SU-DHL-6 (cell line): ENCODE measurements around the gene ANKRD42.

ENCODE experiments used
- H2AFZ ChIP-seq: fragments of 200-600 bp; sonication (generic); 2 replicates; pipeline ENCODE4 v1.6.1; 2014; ENCODE audit warnings: low read depth, mild to moderate bottlenecking, moderate library complexity, mixed read lengths, antibody characterized with exemption, low read length; ENCODE audit not compliant: severe bottlenecking
- H3F3A ChIP-seq: fragments of 200-600 bp; shearing (Covaris generic); 2 replicates; pipeline ENCODE4 v1.6.0; 2016; ENCODE audit warnings: antibody characterized with exemption, mild to moderate bottlenecking; ENCODE audit not compliant: insufficient read depth
- H3K27ac ChIP-seq: fragments of 200-600 bp; sonication (generic); 2 replicates; pipeline ENCODE4 v1.5.1; 2016; ENCODE audit warnings: low read depth, mild to moderate bottlenecking, low read length, moderate library complexity, mixed read lengths
- H3K27me3 ChIP-seq: fragments of 200-600 bp; sonication (generic), shearing (Covaris generic); 2 replicates; pipeline ENCODE4 v1.6.0; 2014; ENCODE audit warnings: mild to moderate bottlenecking, low read length
- H3K36me3 ChIP-seq: fragments of 200-600 bp; sonication (generic); 2 replicates; pipeline ENCODE4 v1.6.1; 2014; ENCODE audit warnings: mild to moderate bottlenecking, low read length, mixed read lengths
- H3K4me2 ChIP-seq: fragments of 300-600, 200-600 bp; shearing (Covaris generic), sonication (generic); 2 replicates; pipeline ENCODE4 v1.6.0; 2014; ENCODE audit warnings: low read length, low read depth, mild to moderate bottlenecking; ENCODE audit not compliant: poor library complexity, severe bottlenecking
- H3K4me3 ChIP-seq: fragments of 200-600 bp; sonication (generic); 2 replicates; pipeline ENCODE4 v1.5.1; 2014; ENCODE audit warnings: antibody characterized with exemption, low read length, mild to moderate bottlenecking, mixed read lengths; ENCODE audit not compliant: insufficient read depth, poor library complexity, severe bottlenecking
- H3K79me2 ChIP-seq: fragments of 200-600 bp; sonication (generic); 2 replicates; pipeline ENCODE4 v1.6.1; 2014; ENCODE audit warnings: mild to moderate bottlenecking, low read length, moderate library complexity; ENCODE audit not compliant: insufficient read depth
- H3K9ac ChIP-seq: fragments of 200-600 bp; sonication (generic); 2 replicates; pipeline ENCODE4 v1.7.0; 2014; ENCODE audit warnings: mild to moderate bottlenecking, low read length
- H3K9me2 ChIP-seq: fragments of 200-600 bp; sonication (generic); replicated peaks from 2 replicates; pipeline ENCODE4 v1.6.1; 2014; ENCODE audit warnings: low read length; ENCODE audit not compliant: insufficient read depth
- H3K9me3 ChIP-seq: fragments of 200-600 bp; sonication (generic); 2 replicates; pipeline ENCODE4 v1.6.1; 2014; ENCODE audit warnings: low read length, mixed read lengths; ENCODE audit not compliant: insufficient read depth
- H4K20me1 ChIP-seq: fragments of 200-600 bp; sonication (generic); 2 replicates; pipeline ENCODE4 v1.6.1; 2014; ENCODE audit warnings: low read depth, mild to moderate bottlenecking, antibody characterized with exemption, low read length, moderate library complexity, mixed read lengths
- EZH2phosphoT487 ChIP-seq: fragments of 200-600 bp; sonication (generic), shearing (Covaris generic); conservative IDR thresholded peaks from 2 replicates; pipeline ENCODE4 v1.6.1; 2018; ENCODE audit warnings: mild to moderate bottlenecking, antibody characterized with exemption, low read length, moderate library complexity, mixed read lengths
- TF ChIP-seq, protein P1 (sequence below): fragments of 200-600 bp; sonication (generic); IDR thresholded peaks from one replicate; pipeline ENCODE4 v1.5.1; 2017; ENCODE audit warnings: antibody characterized with exemption, mild to moderate bottlenecking, low read length, moderate library complexity; ENCODE audit not compliant: insufficient read depth, poor library complexity, severe bottlenecking

Gene ANKRD42

DNA sequence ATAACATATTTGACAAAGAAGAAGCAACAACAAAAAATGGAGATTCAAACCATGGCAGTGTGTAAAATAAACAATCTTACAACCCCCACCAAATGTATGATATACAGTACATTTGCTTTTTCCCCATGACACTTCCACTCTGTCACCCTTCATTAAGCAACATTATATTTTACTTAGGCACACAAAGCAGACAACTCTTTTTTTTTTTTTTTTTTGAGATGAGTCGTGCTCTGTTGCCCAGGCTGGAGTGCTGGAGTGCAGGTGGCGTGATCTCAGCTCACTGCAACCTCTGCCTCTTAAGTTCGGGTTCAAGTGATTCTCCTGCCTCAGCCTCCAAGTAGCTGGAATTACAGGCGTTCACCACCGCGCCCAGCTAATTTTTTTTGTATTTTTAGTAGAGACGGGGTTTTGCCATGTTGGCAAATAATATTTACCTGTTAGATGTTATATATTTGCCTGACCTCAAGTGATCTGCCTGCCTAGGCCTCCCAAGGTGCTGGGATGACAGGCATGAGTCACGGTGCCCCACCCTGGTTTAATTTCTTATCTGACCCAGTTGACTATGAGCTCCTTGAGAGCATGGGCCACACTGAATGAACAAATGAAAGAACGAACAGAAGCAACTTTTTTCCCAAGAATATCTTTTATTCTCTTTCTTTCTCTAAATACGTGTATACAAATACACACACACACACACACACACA lies 42.1 kb upstream of the ANKRD42 start:
- Histone ChIP-seq H4K20me1 (no peaks in the 10 kb centered on the region), H3K4me2 (no peak overlapping the region), H3F3A (peaks cover 8% of the 10 kb centered on the region; the same call in 1 of the 2 replicates), H3K9ac (no peak overlapping the region), H3K9me3 (no peaks in the 10 kb centered on the region), H3K27me3 (no peaks in the 10 kb centered on the region), H2AFZ (no peak overlapping the region), H3K4me3 (no peak overlapping the region), H3K9me2 (no peaks in the 10 kb centered on the region), H3K36me3 (no peaks in the 10 kb centered on the region), H3K79me2 (no peaks in the 10 kb centered on the region), H3K27ac (no peak overlapping the region)
- no peak for TF ChIP-seq EZH2phosphoT487
- TF ChIP-seq, protein P1, sequence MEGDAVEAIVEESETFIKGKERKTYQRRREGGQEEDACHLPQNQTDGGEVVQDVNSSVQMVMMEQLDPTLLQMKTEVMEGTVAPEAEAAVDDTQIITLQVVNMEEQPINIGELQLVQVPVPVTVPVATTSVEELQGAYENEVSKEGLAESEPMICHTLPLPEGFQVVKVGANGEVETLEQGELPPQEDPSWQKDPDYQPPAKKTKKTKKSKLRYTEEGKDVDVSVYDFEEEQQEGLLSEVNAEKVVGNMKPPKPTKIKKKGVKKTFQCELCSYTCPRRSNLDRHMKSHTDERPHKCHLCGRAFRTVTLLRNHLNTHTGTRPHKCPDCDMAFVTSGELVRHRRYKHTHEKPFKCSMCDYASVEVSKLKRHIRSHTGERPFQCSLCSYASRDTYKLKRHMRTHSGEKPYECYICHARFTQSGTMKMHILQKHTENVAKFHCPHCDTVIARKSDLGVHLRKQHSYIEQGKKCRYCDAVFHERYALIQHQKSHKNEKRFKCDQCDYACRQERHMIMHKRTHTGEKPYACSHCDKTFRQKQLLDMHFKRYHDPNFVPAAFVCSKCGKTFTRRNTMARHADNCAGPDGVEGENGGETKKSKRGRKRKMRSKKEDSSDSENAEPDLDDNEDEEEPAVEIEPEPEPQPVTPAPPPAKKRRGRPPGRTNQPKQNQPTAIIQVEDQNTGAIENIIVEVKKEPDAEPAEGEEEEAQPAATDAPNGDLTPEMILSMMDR, result no peak

DNA sequence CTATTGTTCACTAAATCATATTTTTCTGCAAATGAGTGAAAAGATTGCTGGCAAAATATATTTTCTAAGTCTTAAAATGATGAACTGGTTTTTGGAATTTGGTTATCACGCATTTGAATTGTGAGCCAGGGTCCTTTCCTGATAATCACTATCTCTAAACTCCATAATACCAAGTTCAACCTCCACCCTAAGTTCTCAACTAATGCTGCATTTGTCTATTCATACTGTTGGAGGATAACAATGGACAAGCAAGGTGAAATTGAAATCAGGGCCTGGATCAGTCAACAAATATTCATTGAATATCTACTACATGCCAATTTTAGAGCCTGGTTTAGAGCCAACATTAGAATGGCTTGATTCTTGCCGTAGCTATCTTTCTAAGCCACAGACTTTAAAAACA lies 41.2 kb upstream of the ANKRD42 start:
- H3K79me2 ChIP-seq, result peaks cover 3% of the 10 kb centered on the region
- no peaks in the 10 kb centered on the region for H3K36me3 ChIP-seq
- no peak overlapping the region for H2AFZ ChIP-seq
- no peaks in the 10 kb centered on the region for H4K20me1 ChIP-seq
- no peaks in the 10 kb centered on the region for H3K9me3 ChIP-seq
- no peak overlapping the region for H3K4me3 ChIP-seq
- H3F3A ChIP-seq, result peaks cover 8% of the 10 kb centered on the region; the same call in 1 of the 2 replicates
- no peak overlapping the region for H3K4me2 ChIP-seq
- H3K9ac ChIP-seq, result no peak overlapping the region
- H3K9me2 ChIP-seq, result no peaks in the 10 kb centered on the region
- no peak for TF ChIP-seq EZH2phosphoT487
- TF ChIP-seq, protein P1, result no peak
- no peaks in the 10 kb centered on the region for H3K27me3 ChIP-seq
- no peak overlapping the region for H3K27ac ChIP-seq

GRCh38 chr11:83153764-83154163 lies 39.7 kb upstream of the ANKRD42 start:
- Histone ChIP-seq H3K9ac (no peak overlapping the region), H4K20me1 (peaks cover 5% of the 10 kb centered on the region), H3K36me3 (peaks cover 4% of the 10 kb centered on the region), H3K4me3 (no peak overlapping the region), H3F3A (peaks cover 8% of the 10 kb centered on the region; the same call in 1 of the 2 replicates), H3K9me2 (no peaks in the 10 kb centered on the region), H3K27me3 (no peaks in the 10 kb centered on the region), H3K79me2 (peaks cover 18% of the 10 kb centered on the region), H3K27ac (no peak overlapping the region), H3K9me3 (no peaks in the 10 kb centered on the region), H3K4me2 (no peak overlapping the region), H2AFZ (no peak overlapping the region)
- TF ChIP-seq, protein P1, result no peak
- no peak for TF ChIP-seq EZH2phosphoT487
